SK-N-MC (cell line): Measurements from ENCODE around the gene LAMC3.

ENCODE experiments used
- EZH2 ChIP-seq: fragments of 200-600 bp; sonication (generic); IDR thresholded peaks from one replicate; pipeline ENCODE4 v1.6.1; 2017; ENCODE audit warnings: antibody characterized with exemption
- FOXP2 ChIP-seq: optimal IDR thresholded peaks from 2 replicates; pipeline ENCODE3; 2011; ENCODE audit warnings: mild to moderate bottlenecking, moderate library complexity; ENCODE audit not compliant: insufficient read depth; ENCODE audit errors: extremely low read length, control extremely low read depth
- POLR2AphosphoS5 ChIP-seq: IDR thresholded peaks from 2 replicates; pipeline ENCODE4 v1.6.1; 2012; ENCODE audit warnings: mild to moderate bottlenecking, low read depth, low read length, borderline replicate concordance

- TF ChIP-seq POLR2AphosphoS5 (no peak), EZH2 (no peak), FOXP2 (no peak)
These were observed 18.3 kb downstream of the LAMC3 start for GRCh38 chr9:131027048-131027871.
